GM19438 (cell line): ENCODE data around the gene NDOR1.

Experiments
- ATAC-seq: cut with Tn5 transposase; IDR thresholded peaks from one replicate; pipeline ENCODE4 v1.9.1; 2021; ENCODE audit warnings: low read depth; ENCODE audit not compliant: unreplicated experiment

The NDOR1 gene

DNA sequence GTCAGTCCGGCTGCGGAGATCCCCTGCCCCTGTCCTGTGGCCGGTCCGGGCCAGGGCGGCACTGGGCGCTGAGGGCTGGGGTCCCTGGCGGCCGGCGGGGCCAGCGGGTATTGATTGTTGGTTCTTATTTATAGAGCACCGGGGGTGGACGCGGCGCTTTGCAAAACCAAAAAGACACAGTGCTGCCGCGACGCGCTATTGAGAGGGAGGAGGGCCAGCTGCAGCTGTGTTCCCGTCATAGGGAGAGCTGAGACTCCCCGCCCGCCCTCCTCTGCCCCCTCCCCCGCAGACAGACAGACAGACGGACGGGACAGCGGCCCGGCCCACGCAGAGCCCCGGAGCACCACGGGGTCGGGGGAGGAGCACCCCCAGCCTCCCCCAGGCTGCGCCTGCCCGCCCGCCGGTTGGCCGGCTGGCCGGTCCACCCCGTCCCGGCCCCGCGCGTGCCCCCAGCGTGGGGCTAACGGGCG lies 38.2 kb upstream of the NDOR1 start:
- no peak for ATAC-seq

DNA sequence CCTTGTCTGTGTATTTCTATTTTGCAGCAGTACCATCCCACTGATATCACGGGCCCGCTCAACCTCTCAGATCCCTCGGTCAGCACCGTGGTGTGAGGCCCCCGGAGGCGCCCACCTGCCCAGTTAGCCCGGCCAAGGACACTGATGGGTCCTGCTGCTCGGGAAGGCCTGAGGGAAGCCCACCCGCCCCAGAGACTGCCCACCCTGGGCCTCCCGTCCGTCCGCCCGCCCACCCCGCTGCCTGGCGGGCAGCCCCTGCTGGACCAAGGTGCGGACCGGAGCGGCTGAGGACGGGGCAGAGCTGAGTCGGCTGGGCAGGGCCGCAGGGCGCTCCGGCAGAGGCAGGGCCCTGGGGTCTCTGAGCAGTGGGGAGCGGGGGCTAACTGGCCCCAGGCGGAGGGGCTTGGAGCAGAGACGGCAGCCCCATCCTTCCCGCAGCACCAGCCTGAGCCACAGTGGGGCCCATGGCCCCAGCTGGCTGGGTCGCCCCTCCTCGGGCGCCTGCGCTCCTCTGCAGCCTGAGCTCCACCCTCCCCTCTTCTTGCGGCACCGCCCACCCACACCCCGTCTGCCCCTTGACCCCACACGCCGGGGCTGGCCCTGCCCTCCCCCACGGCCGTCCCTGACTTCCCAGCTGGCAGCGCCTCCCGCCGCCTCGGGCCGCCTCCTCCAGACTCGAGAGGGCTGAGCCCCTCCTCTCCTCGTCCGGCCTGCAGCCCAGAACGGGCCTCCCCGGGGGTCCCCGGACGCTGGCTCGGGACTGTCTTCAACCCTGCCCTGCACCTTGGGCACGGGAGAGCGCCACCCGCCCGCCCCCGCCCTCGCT lies 37.5 kb upstream of the NDOR1 start:
- ATAC-seq: no peak

DNA sequence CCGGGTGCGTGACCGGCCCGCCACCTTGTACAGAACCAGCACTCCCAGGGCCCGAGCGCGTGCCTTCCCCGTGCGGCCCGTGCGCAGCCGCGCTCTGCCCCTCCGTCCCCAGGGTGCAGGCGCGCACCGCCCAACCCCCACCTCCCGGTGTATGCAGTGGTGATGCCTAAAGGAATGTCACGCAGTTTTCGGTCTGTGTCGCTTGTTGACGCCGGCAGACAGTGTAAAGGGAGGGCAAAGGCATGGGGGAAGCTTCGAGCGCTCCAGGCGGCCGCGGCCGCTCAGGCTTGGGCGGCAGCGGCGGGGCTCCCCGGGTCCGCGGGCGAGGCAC lies 37.0 kb upstream of the NDOR1 start:
- no peak for ATAC-seq

DNA sequence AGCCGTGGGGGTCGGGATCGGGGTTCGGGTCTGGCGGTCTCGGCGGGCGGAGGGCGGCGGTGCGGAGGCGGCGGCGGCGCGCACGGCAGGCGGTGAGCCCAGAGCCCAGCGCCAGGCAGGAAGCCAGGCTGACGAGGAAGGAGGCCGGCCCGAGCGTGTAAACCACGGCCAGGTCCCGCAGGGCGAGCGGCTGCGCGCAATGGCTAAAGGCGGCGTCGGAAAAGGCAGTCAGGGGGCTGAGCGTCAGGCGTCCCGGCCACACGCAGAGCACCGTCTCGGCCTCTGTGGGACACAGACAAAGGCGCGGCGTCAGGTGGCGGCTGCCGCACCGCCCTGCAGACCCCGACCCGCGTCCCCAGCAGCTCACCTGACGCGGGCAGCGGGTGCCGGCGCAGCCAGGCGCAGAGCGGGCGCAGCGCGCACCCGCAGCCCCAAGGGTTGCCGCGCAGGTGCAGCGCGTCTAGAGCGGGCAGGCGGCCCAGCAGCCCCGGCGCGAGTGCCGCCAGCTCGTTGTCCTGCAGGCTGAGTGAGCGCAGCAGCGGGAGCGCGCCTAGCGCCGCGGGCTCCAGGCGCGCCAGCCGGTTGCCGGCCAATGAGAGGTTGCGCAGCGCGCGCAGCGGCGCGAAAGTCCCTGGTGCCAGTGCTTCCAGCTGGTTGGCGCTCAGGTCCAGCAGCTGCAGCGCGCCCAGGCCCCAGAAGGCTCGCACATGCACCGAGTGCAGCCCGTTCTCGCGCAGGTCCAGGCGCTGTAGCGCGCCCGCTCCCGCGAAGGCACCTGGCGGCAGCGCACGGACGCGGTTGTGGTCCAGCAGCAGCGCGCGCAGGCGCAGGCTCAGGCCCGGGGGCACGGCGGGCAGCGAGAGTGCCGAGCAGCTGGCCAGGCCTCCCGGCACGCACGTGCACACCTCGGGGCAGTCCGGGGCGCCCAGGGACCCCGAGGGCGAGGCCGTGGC lies 36.3 kb upstream of the NDOR1 start:
- no peak for ATAC-seq

DNA sequence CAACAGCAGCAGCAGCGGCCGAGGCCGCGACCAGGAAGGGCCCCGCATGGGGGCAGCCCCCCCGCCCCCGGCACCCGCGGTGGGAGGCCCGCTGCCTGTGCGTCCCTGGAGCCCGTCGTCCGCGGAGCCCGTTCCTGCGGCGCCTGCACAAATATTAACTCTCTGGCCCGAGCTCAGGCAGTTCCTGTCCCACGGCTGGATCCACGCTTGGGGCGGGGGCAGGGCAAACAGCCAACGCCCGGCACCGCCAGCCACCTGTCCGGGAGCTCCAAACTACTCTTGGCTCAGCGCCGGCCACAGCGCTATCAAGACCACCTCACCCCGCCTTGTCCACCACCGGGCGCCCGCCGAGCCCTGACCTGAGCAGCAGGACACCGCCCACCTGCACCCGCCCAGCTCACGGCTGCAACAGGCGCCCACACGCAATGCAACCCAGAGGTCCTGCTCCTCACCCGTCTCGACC lies 35.6 kb upstream of the NDOR1 start, which contains the start of gene LRRC26:
Gene LRRC26 (minus strand): TSS at position 156 of the 463 bp plus-strand sequence. CDS start 108 bp downstream, at position 48.
- ATAC-seq: no peak

DNA sequence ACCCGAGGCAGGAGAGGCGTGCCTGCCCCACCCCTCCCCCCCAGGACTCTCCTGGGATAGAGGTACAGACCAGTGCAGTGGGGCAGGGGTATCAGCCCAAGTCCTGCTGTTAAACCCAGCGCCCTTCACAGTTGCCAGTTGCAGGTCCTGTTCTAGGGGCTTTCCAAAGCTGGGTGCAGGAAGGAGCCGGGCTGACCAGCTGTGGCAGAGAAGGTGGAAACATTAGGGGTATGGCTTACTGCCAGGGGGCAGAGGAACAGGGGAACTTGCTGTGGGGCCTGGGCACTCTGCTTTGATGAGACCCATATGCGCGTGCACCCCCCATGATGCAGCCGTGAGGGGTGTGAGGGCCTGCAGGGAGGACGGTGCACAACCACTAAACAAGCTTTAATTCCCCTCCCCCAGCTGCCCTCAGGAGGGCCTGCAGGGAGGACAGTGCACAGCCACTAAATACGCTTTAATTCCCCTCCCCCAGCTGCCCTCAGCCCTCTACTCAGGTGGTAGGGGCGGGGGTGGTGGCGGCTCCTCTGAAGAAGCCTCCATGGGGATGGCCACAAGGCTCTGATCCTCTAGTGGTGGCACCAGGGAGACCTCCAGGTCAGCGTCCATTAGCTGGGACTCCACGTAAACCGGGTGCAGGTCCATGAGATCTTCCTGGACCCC lies 34.9 kb upstream of the NDOR1 start:
- no peak for ATAC-seq

DNA sequence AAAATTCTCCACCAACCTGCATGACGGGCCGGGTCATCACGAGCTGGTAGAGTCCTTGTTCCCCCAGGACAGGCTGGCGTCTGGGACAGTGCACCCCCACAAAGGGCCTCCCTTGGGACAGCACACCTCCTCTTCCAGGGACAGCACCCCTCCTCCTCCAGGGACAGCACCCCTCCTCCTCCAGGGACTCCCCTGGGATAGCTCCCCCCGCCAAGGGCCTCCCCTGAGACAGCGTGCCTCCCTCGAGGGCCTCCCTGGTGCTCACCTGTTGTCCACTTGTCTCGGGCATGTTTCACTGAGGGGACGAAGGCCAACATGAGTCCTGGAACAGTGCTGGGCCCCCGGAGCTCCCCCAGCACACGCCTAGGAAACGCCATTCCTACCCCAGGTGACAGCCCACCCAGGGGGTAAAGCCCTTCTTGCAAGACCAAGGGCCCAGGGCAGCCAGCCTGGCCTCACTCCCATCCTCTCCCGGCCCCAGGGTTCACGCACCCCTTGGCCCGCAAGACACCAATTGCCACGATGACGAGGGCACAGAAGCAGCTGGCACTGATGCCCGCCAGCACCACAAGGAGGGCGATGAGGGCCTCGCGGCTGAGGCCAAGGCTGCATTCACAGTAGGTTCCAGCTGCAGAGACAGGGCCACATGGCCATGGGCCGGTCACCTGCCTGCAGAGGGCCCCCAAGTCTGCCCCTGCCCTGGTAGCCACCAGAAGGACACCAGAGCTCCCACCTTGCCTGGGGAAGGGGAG lies 34.2 kb upstream of the NDOR1 start:
- ATAC-seq: no peak

DNA sequence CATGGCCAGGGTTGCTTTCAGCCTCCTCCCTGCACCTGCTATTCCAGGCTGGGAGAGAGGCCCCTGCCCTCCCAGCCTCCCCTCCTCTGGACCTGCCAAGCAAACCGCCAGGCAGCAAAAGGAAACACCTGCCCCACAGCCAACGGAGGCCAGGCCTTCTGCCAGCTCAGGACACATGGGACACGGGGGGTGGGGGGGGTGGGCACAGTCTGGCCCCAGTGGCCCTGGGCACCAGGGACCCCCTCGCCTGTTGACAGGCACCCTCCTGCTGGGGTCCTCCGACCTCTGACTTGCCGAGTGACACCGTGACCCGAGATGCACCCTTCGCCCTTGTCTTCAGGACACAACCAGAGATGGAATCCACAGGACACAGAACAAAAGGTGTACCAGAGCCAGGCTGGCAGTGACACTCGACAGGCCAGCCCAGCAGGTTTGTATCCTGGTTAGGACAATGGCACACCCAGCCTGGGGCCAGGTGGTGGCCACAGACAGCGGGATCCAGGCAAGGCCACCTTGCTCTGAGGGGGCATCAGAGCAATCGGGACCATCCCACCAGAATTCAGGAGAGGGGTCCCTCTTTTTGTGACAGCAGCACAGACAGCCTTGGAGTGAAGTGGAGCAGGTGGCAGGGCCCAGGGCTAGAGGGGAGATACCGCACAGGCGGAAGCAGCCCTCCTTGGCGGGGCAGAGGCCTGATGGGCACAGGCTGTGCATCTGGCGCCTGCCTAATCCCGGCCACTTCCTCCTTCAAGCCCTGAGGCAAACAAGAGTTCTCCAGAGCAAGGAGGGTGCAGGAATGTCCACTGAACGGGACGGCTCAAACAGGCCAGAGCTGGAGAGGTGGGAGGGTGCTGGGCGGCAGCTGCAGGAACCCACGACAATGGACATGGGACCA lies 32.4 kb upstream of the NDOR1 start:
- ATAC-seq: no peak

DNA sequence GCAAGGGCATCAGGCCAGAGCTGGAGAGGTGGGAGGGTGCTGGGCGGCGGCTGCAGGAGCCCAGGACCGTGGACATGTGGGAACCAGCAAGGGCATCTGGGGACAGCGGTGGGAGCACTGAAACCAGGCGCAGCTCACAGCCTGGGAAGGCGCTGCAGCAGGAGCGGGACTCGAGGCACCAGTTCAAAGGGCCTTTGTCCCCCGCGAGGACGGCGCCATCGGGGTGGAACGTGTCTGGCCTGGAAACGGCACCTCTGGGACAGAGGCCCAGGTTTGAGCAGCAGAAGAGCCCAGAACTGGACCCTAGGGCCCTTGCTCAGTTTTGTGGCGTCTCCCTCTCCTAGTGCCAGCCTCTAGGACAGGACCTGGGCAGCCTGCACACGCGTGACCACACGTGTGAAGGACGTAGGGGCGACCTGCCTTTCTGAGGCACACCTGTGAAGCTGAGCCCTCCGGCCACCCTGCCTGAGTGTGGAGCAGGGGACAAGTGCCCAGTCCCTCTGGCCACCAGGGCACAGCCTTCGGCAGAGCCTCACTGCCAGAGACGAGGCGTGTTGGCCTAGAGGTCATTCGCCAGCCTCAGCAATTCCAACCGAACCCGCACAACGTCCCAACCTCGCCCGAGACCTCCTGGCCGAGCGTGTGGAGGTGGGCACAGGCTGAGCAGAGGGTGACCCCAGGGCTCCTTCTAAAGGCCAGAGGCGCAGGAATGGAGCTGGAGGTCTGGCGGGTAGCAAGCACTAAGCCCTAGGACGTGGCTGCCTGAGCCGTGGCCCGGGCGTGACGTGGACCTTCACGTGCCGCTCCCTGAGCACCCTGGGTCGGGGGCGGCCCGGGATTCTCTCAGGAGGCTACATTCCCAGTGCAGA lies 31.5 kb upstream of the NDOR1 start:
- no peak for ATAC-seq

DNA sequence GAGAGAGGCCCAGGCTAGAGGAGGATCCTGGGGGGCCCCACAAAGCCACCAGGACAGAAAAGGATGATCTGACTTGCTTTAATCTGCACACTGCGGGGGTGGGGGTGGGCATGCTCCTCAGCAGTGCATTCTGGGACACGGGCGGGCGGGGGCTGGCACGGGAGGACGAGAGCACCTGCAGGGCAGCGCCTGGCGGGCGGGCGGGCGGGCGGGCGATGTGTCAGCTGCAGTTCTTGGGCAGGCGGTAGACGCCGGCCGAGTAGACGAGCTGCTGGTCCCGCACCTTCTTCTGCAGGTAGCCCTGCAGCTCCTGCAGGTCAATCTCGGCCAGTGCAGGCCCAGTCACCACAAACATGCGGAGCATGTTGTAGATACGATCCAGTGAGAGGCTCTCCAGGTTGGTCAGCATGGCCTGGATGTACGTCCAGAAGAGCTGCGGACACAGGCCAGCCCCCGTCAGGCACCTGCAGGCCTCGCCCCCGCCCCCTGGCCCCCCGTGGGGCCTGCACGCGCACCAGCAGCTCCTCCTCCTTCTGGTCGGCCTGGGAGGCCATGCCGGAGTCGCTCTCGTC lies 30.7 kb upstream of the NDOR1 start:
- no peak for ATAC-seq

DNA sequence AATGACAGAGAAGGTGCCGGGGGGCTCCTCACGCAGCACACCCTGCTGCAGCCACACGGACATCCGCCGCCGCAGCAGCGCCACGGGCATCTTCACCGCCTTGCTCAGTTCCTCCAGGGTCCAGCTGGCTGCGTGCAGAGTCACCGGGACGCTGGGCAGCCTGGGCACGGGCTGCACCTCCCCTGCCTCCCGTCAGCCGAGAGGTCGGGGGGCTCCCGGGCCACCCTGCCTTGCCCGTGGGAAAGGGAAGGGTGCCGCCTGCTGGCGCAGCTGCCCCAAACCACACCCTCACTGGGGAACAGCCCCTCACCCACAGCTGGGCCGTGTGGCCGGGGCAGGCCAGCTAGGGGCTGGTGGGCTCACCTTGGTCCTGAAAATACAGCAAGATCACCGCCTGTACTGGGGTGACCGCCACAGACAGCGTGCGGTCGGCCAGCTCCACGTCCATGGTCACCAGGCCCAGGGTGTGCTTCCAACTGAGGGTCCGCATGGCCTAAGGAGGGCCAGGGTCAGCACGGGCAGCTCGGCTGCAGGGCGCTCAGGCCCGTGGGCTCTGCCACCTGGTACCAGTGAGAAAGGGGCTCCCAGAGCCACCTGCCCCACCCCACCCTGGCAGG lies 30.0 kb upstream of the NDOR1 start:
- ATAC-seq: no peak

DNA sequence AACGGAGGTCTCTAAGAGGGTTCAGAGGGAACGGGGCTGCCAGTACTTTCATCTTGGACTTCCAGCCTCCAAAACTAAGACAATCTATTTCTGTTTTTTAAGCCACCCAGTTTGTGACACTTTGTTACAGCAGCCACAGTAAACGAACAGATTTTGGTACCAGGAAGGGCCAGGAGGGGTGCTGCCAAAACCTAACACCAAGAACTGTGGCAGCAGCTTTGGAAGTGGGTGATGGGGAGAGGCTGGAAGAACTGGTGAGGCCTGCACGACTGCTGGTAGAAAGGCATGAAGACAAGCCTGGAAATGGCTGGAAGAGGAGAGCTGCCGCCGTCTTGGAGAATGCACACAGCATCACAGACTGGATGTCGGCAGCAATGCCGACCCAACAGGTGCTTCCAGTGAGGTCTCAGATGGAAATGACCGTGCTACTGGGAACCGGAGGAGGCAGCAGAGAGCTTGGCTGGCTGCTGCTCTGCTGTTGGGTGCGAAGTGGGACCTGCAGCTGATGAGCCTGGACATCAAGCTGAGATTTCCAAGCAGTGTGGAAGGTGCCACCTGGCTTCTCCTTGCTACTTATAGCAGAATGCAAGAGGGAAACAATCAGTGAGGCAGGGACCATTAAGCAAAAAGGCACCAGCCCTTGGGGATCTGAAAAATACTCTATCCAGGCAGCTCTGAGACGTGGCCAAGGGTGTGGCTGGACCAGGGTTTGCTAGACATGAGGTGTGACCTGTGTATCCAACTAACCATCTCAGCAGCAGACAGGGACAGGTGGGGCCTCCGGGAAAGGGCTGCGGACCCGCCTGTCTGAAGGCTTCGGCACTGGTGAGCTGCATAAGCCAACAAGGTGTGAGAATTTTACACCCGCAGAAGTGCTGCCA lies 29.0 kb upstream of the NDOR1 start:
- ATAC-seq: no peak

DNA sequence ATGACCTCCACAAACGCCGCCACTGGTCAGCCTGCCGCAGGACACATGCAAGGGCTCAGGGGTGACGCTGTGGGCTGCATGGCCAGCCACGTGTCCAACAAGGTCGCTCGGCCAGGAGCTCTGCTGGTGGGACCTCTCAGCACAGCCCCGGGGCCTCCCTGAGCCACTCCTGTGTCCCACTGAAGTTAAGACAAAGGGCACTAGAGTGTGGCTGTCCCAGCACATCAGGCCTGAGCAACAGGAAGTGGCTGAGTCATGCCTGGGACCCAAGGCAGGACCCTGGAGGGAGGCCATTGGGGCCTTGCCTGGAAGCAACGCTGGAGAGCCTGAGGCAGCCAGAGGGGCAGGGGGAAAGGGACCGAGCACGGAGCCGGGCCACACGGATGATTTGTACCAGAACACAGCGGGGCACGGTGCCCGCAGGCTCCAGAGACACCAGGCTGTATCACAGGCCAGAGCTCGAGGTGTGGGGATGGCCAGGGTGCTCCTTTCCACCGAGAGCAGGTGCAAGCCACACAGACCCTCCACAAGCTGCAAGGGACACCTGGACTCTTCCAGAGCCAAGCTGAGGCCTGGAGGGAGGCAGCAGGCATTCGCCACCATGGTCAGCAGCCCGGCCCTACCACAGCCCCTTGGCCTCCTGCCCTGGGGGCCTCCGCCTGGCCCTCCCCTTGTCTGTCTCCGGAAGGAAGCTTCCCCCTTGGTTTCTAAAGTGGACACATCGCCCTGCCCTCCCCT lies 27.1 kb upstream of the NDOR1 start:
- no peak for ATAC-seq

DNA sequence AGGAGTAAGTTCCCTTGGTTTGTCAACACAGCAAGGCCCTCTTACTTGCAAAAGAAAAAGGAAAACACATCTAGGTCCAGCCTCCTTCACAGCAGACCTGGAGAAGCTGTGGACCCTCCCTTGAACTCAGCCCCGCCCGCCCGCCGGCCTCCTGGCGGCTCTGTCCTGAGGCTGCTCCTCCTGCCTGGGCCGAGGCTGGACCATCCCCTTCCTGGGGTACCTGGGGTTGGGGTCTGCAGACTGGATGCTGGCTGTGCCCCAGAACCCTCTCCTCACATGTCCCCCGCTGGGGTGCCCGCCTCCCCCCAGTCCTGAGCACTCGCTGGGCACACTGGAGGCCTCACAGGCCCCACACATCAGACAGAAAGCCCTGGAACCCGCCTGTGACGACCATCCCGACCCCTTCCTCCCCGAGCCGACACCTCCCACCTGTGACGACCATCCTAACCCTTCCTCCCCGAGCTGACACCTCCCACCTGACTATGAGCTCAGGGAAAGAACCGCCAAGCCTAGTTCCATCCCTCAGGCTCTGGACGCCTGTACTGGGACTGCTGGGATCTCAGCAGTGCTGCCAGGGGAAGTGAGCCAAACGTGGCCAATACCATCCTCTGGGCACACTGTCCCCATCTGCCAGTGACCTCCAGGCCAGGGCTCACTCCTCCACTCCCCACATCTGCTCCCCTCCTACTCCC lies 26.4 kb upstream of the NDOR1 start:
- ATAC-seq: no peak

DNA sequence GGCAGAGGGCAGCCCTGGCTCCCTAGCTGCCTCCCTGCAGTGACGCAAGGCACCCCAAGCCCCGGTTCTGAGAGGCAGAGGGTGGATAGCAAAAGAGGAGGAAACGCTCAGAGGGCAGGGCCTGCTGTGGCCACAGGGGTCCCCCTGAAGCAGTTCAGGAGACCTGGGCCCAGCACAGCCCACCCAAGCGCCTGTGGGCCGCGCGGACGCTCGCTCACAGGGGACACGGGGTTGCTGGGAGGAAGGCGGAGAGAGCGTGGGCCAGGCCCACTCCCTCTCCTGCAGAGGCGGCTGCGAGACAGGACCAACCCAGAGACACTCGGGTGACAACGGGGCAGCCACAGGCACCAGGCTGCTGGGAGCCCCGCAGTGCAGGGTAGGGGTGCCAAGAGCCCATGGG lies 25.7 kb upstream of the NDOR1 start:
- ATAC-seq: no peak
